ENCODE results near the gene SEPTIN14.
"Not testable (repeated sequence)": the region's sequence is repeated elsewhere in the genome, so short reads cannot be mapped to it uniquely, and the experiment has no call there.

Gene SEPTIN14

DNA sequence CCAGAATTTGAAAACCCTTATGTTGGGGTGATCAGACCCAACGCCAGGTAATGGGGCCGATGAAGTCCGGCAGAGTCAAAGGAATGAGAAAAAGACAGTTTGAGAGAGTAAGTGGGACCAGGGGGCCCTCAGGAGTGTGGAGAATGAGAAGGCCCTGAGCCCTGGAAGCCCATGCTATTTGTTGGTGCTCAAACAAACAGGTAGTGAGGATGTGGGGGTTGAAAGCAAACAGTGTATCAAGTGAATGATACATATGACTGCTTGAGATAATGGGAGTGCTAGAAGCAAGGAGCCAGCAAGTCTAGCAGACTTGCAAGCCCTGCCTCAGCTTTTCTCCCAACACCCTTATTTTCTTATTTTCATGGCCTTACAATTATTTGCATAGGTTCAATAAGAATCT lies 11.2 kb upstream of the SEPTIN14 start:
- H3K9ac ChIP-seq (ENCODE audit: low read depth, low read length), result no peak overlapping the region
- H3K36me3 ChIP-seq (ENCODE audit: control insufficient read depth, insufficient read depth, low read length), result no peaks in the 10 kb centered on the region
- H3K27ac ChIP-seq (ENCODE audit: low read depth, low read length), result no peak overlapping the region
- H3K4me3 ChIP-seq (ENCODE audit: low read depth, low read length), result no peak overlapping the region
- H3K27me3 ChIP-seq (ENCODE audit: control insufficient read depth, insufficient read depth, low read length), result no peaks in the 10 kb centered on the region
- no peaks in the 10 kb centered on the region for H3K4me1 ChIP-seq (ENCODE audit: control insufficient read depth, insufficient read depth, low read length)
- H3K9me3 ChIP-seq (ENCODE audit: control insufficient read depth, insufficient read depth, low read length), result peaks cover 7% of the 10 kb centered on the region; the same call in 1 of the 2 replicates

DNA sequence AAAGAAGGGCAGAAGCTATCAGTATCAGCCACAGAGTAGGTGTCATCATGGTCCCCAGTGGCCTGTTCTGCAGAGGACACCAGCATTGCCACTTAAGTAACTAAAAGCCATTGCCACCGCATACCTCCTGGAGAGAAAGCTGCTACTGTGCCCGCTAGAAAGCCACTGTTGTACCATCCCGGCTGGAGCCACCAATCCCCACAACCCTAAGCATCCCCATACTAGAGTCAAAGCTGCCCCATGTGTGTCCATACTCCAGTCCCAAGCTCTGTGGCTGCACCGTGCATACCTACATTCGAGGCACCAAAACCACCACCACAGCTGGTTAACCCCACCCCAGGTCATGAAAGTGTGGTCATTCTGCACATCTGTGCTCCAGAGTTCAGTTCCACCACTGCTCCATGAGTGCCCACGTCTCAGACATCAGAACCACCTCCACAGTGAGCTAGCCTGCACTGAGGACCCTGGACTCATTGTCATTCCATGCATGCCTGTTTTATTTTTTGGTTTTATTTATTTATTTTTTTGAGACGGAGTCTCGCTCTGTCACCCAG lies 9.5 kb upstream of the SEPTIN14 start:
- Histone ChIP-seq H3K27me3 (ENCODE audit: control insufficient read depth, insufficient read depth, low read length) (no peaks in the 10 kb centered on the region), H3K9me3 (ENCODE audit: control insufficient read depth, insufficient read depth, low read length) (peaks cover 21% of the 10 kb centered on the region; the same call in 1 of the 2 replicates), H3K4me3 (ENCODE audit: low read depth, low read length) (no peak overlapping the region), H3K27ac (ENCODE audit: low read depth, low read length) (no peak overlapping the region), H3K9ac (ENCODE audit: low read depth, low read length) (no peak overlapping the region), H3K36me3 (ENCODE audit: control insufficient read depth, insufficient read depth, low read length) (no peaks in the 10 kb centered on the region), H3K4me1 (ENCODE audit: control insufficient read depth, insufficient read depth, low read length) (no peaks in the 10 kb centered on the region)

DNA sequence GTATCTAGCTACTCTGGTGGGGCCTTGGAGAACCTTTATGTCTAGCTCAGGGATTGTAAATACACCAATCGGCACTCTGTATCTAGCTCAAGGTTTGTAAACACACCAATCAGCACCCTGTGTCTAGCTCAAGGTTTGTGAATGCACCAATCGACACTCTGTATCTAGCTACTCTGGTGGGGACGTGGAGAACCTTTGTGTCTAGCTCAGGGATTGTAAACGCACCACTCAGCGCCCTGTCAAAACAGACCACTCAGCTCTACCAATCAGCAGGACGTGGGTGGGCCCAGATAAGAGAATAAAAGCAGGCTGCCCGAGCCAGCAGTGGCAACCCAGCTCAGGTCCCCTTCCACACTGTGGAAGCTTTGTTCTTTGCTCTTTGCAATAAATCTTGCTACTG lies 6.4 kb upstream of the SEPTIN14 start:
- not testable (repeated sequence) for H3K4me1 ChIP-seq (ENCODE audit: control insufficient read depth, insufficient read depth, low read length); H3K27ac ChIP-seq (ENCODE audit: low read depth, low read length); H3K36me3 ChIP-seq (ENCODE audit: control insufficient read depth, insufficient read depth, low read length); H3K27me3 ChIP-seq (ENCODE audit: control insufficient read depth, insufficient read depth, low read length); H3K4me3 ChIP-seq (ENCODE audit: low read depth, low read length); H3K9ac ChIP-seq (ENCODE audit: low read depth, low read length)
- H3K9me3 ChIP-seq (ENCODE audit: control insufficient read depth, insufficient read depth, low read length), result peaks cover 32% of the 10 kb centered on the region

DNA sequence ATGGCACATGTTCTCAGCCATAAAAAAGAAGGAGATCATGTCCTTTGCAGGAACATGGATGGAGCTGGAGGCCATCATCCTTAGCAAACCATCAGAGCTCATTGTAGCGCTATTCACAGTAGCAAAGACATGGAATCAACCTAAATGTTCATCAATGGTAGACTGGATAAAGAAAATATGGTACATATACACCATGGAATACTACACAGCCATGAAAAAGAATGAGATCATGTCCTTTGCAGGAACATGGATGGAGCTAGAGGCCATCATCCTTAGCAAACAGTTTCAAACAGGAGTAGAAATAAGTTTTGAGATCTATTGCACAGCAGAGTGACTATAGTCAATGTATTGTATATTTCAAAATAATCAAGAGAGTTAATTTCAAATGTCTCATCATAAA lies 17.4 kb downstream of the SEPTIN14 start:
- H3K36me3 ChIP-seq (ENCODE audit: control insufficient read depth, insufficient read depth, low read length); H3K9ac ChIP-seq (ENCODE audit: low read depth, low read length); H3K27me3 ChIP-seq (ENCODE audit: control insufficient read depth, insufficient read depth, low read length); H3K4me1 ChIP-seq (ENCODE audit: control insufficient read depth, insufficient read depth, low read length); H3K4me3 ChIP-seq (ENCODE audit: low read depth, low read length); H3K27ac ChIP-seq (ENCODE audit: low read depth, low read length): not testable (repeated sequence)
- peaks cover 55% of the 10 kb centered on the region for H3K9me3 ChIP-seq (ENCODE audit: control insufficient read depth, insufficient read depth, low read length)

DNA sequence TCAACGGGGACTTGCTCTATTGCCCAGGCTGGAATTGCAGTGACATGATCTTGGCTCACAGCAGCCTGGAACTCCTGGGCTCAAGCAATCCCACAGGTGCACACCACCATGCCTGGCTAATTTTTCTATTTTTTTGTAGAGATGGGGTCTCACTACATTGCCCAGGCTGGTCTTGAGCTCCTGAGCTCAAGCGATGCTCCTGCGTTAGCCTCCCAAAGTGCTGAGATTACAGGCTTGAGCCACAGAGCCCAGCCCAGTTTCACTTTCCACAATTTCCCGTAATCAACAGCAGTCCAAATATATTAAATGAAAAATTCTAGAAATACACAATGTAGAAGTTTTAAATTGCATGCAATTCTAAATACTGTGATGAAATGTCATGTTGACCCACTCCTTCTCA lies 24.0 kb downstream of the SEPTIN14 start:
- no peak overlapping the region for H3K27ac ChIP-seq (ENCODE audit: low read depth, low read length)
- H3K9ac ChIP-seq (ENCODE audit: low read depth, low read length), result no peak overlapping the region

DNA sequence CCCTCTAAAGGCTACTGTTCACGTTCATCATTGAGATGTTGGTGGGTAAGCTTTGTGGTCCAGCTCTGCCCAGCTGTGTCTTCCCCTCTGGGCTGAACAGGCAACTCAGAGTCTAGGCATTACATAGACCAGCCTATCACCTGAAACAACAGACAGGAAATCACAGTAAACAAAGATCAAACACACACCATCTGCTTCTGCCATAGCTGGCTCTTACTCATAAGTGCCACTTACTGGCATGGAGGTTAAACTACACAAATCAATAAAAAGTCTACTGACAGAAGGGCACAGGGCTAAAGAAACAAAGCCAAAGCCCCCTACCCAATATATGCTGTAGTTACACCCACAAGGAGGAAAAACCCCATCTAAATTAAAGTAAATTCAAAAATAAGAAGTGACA lies 35.0 kb downstream of the SEPTIN14 start:
- H3K27ac ChIP-seq (ENCODE audit: low read depth, low read length), result no peak overlapping the region
- no peak overlapping the region for H3K4me3 ChIP-seq (ENCODE audit: low read depth, low read length)
- H3K27me3 ChIP-seq (ENCODE audit: control insufficient read depth, insufficient read depth, low read length), result no peaks in the 10 kb centered on the region
- no peak overlapping the region for H3K9ac ChIP-seq (ENCODE audit: low read depth, low read length)
- H3K36me3 ChIP-seq (ENCODE audit: control insufficient read depth, insufficient read depth, low read length), result no peaks in the 10 kb centered on the region
- H3K4me1 ChIP-seq (ENCODE audit: control insufficient read depth, insufficient read depth, low read length), result no peaks in the 10 kb centered on the region
- H3K9me3 ChIP-seq (ENCODE audit: control insufficient read depth, insufficient read depth, low read length), result peaks cover 61% of the 10 kb centered on the region

More for the DNA sequence above, 24.0 kb downstream of the SEPTIN14 start:
- Histone ChIP-seq H3K4me1 (ENCODE audit: control insufficient read depth, insufficient read depth, low read length) (no peaks in the 10 kb centered on the region), H3K9me3 (ENCODE audit: control insufficient read depth, insufficient read depth, low read length) (peaks cover 47% of the 10 kb centered on the region), H3K27me3 (ENCODE audit: control insufficient read depth, insufficient read depth, low read length) (no peaks in the 10 kb centered on the region), H3K36me3 (ENCODE audit: control insufficient read depth, insufficient read depth, low read length) (no peaks in the 10 kb centered on the region), H3K4me3 (ENCODE audit: low read depth, low read length) (no peak overlapping the region)

DNA sequence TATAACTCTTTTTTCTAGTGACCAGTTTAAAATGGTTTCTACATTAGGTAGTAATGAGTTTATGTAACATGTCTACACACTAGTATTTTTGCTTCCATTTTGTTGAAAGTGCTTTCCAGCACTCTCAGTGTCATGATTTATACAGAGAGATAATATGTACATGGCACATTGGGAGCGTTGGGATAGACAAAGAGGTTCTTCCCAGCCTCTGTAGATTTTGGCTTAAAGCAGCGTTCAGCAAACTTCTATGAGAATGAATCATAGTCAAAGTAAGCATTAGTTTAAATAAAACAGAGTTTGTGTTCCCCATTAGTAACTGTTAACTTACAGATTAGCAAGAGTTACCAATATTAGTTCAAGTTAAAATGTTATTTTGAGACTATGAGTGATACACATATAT lies 43.9 kb downstream of the SEPTIN14 start:
- peaks cover 65% of the 10 kb centered on the region for H3K9me3 ChIP-seq (ENCODE audit: control insufficient read depth, insufficient read depth, low read length)
- no peaks in the 10 kb centered on the region for H3K36me3 ChIP-seq (ENCODE audit: control insufficient read depth, insufficient read depth, low read length)
- H3K9ac ChIP-seq (ENCODE audit: low read depth, low read length), result no peak overlapping the region
- H3K4me3 ChIP-seq (ENCODE audit: low read depth, low read length), result no peak overlapping the region
- no peaks in the 10 kb centered on the region for H3K27me3 ChIP-seq (ENCODE audit: control insufficient read depth, insufficient read depth, low read length)
- no peaks in the 10 kb centered on the region for H3K4me1 ChIP-seq (ENCODE audit: control insufficient read depth, insufficient read depth, low read length)
- no peak overlapping the region for H3K27ac ChIP-seq (ENCODE audit: low read depth, low read length)

DNA sequence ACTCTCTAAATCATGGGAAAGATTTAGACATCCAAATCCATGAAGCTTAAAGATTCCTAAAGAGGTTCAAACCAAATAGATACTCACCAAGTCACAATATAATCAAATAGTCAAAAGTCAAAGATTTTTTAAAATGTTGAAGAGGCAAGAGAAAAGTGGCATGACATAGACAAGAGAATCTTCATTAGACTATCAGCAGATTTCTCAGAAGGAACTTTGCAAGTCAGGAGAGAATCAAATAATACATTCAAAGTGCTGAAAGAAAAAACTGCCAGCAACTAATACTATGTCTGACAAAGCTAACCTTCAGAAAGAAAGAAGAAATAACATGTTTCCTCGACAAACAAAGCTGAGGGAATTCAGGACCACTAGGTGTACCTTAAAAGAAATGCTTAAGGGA lies 65.3 kb downstream of the SEPTIN14 start:
- not testable (repeated sequence) for H3K4me1 ChIP-seq (ENCODE audit: control insufficient read depth, insufficient read depth, low read length); H3K9ac ChIP-seq (ENCODE audit: low read depth, low read length); H3K27me3 ChIP-seq (ENCODE audit: control insufficient read depth, insufficient read depth, low read length); H3K4me3 ChIP-seq (ENCODE audit: low read depth, low read length); H3K27ac ChIP-seq (ENCODE audit: low read depth, low read length); H3K36me3 ChIP-seq (ENCODE audit: control insufficient read depth, insufficient read depth, low read length)
- peaks cover 52% of the 10 kb centered on the region for H3K9me3 ChIP-seq (ENCODE audit: control insufficient read depth, insufficient read depth, low read length)

DNA sequence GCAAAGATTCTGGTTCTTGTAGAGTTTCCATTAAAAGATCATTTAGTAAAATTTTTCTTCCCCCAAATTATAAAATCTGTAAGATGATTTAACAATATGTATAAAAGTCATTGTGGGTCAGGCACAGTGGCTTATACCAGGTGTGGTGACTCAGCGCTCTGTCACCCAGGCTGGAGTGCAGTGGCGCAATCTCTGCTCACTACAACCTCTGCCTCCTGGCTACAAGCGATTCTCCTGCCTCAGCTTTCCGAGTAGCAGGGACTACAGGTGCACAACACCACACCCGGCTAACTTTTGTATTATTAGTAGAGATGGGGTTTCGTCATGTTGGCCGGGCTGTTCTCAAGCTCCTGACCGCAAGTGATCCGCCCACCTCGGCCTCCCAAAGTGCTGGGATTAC lies 68.0 kb downstream of the SEPTIN14 start:
- Histone ChIP-seq H3K27me3 (ENCODE audit: control insufficient read depth, insufficient read depth, low read length) (no peaks in the 10 kb centered on the region), H3K9me3 (ENCODE audit: control insufficient read depth, insufficient read depth, low read length) (peaks cover 32% of the 10 kb centered on the region), H3K27ac (ENCODE audit: low read depth, low read length) (no peak overlapping the region), H3K36me3 (ENCODE audit: control insufficient read depth, insufficient read depth, low read length) (no peaks in the 10 kb centered on the region), H3K4me3 (ENCODE audit: low read depth, low read length) (no peak overlapping the region), H3K9ac (ENCODE audit: low read depth, low read length) (no peak overlapping the region), H3K4me1 (ENCODE audit: control insufficient read depth, insufficient read depth, low read length) (no peaks in the 10 kb centered on the region)

DNA sequence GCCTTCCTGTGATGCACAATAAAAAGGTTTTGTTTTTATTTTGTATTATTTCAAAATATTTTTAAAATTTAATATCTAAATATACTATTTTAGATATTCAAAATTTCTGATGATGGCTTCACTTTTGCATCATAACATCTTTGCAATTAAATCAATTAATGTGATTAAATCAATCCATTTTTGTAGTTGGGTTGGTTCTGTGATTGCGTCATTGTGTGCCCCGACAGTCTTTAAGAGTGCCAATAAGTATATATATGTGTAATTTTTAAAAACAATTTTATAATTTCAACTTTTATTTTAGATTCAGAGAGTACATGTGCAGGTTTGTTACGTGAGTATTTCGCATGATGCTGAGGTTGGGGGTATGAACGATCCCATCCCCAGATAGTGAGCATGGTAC lies 70.5 kb downstream of the SEPTIN14 start:
- Histone ChIP-seq H3K27ac (ENCODE audit: low read depth, low read length) (no peak overlapping the region), H3K36me3 (ENCODE audit: control insufficient read depth, insufficient read depth, low read length) (no peaks in the 10 kb centered on the region), H3K4me1 (ENCODE audit: control insufficient read depth, insufficient read depth, low read length) (no peaks in the 10 kb centered on the region), H3K27me3 (ENCODE audit: control insufficient read depth, insufficient read depth, low read length) (no peaks in the 10 kb centered on the region), H3K9ac (ENCODE audit: low read depth, low read length) (no peak overlapping the region), H3K9me3 (ENCODE audit: control insufficient read depth, insufficient read depth, low read length) (peaks cover 31% of the 10 kb centered on the region), H3K4me3 (ENCODE audit: low read depth, low read length) (no peak overlapping the region)

DNA sequence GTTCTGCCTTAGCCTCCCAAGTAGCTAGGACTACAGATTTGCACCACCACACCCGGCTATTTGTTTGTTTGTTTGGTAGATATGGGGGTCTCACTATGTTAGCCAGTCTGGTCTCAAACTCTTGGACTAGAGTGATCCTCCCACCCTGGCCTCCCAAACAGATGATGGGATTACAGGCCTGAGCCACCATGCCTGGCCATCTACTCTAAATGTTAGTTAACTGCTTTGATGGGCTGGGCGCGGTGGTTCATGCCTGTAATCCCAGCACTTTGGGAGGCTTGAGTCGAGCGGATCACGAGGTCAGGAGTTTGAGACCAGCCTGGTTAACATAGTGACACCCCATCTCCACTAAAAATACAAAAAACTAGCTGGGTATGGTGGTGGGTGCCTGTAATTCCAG lies 74.8 kb downstream of the SEPTIN14 start:
- Histone ChIP-seq H3K27ac (ENCODE audit: low read depth, low read length) (no peak overlapping the region), H3K27me3 (ENCODE audit: control insufficient read depth, insufficient read depth, low read length) (no peaks in the 10 kb centered on the region), H3K4me3 (ENCODE audit: low read depth, low read length) (no peak overlapping the region), H3K9ac (ENCODE audit: low read depth, low read length) (no peak overlapping the region), H3K36me3 (ENCODE audit: control insufficient read depth, insufficient read depth, low read length) (no peaks in the 10 kb centered on the region), H3K4me1 (ENCODE audit: control insufficient read depth, insufficient read depth, low read length) (no peaks in the 10 kb centered on the region), H3K9me3 (ENCODE audit: control insufficient read depth, insufficient read depth, low read length) (peaks cover 42% of the 10 kb centered on the region)

DNA sequence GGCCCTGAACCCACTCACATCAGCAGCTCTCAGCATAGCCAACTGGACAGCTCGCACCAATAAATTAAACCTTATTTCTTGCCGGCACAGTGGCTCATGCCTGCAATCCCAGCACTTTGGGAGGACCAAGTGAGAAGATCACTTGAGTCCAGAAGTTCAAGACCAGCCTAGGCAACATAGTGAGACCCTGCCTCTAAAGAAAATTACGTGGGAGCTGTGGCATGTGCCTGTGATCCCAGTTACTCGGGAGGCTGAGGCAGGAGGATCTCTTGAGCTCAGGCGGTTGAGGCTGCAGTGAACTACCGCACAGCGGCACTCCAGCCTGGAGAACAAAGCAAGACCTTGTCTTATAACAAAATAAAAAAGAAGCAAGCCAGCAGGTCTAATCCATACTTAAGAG lies 75.7 kb downstream of the SEPTIN14 start:
- H3K4me1 ChIP-seq (ENCODE audit: control insufficient read depth, insufficient read depth, low read length), result no peaks in the 10 kb centered on the region
- no peaks in the 10 kb centered on the region for H3K36me3 ChIP-seq (ENCODE audit: control insufficient read depth, insufficient read depth, low read length)
- H3K9me3 ChIP-seq (ENCODE audit: control insufficient read depth, insufficient read depth, low read length), result peaks cover 45% of the 10 kb centered on the region
- no peak overlapping the region for H3K27ac ChIP-seq (ENCODE audit: low read depth, low read length)
- no peak overlapping the region for H3K4me3 ChIP-seq (ENCODE audit: low read depth, low read length)
- H3K9ac ChIP-seq (ENCODE audit: low read depth, low read length), result no peak overlapping the region
- H3K27me3 ChIP-seq (ENCODE audit: control insufficient read depth, insufficient read depth, low read length), result no peaks in the 10 kb centered on the region

Measured in HUES48 (cell line).